Aorta (tissue), 5 donors: Measurements from ENCODE around the gene PCED1B. TPM values are rescaled to one million over a fixed set of nuclear protein-coding genes. Genes with fewer than 3 reads are reported as not detected.
A peak's percentile ranks its signal among the peaks of the same experiment; 100 is the strongest.

Experiments
- ATAC-seq: fragments of 200-7000 bp; cut with Tn5 transposase; one replicate; pipeline ENCODE4 v1.9.1; 2022; ENCODE audit warnings: moderate library complexity; ENCODE audit not compliant: low FRiP score
- DNase-seq, 2 donors: peaks; one replicate each; pipeline ENCODE4 v3.0.0-alpha.2; 2020
- H3K27ac ChIP-seq, 2 donors: one replicate each; pipeline ENCODE4 v1.5.1; 2013; ENCODE audit warnings: low read length in 2 of 2, mild to moderate bottlenecking in 2 of 2, moderate library complexity in 2 of 2, control low read depth in 1 of 2, inconsistent platforms in 1 of 2, low read depth in 1 of 2
- H3K27me3 ChIP-seq, 2 donors: one replicate each; pipeline ENCODE4 v1.6.1; 2013; ENCODE audit warnings: control low read depth in 1 of 2, low read length in 1 of 2, mild to moderate bottlenecking in 1 of 2, moderate library complexity in 1 of 2; ENCODE audit not compliant: insufficient read depth in 2 of 2, control insufficient read depth in 1 of 2
- H3K36me3 ChIP-seq, 2 donors: one replicate each; pipeline ENCODE4 v1.6.1; 2013; ENCODE audit warnings: control low read depth in 1 of 2, low read length in 1 of 2, mild to moderate bottlenecking in 1 of 2; ENCODE audit not compliant: insufficient read depth in 2 of 2, control insufficient read depth in 1 of 2
- H3K4me1 ChIP-seq, 2 donors: one replicate each; pipeline ENCODE4 v1.6.1; 2013; ENCODE audit warnings: low read length in 2 of 2, control low read depth in 1 of 2, mild to moderate bottlenecking in 1 of 2, moderate library complexity in 1 of 2; ENCODE audit not compliant: insufficient read depth in 2 of 2, control insufficient read depth in 1 of 2
- H3K4me3 ChIP-seq, 2 donors: one replicate each; pipeline ENCODE4 v1.5.1; 2013; ENCODE audit warnings: low read length in 2 of 2, control low read depth in 1 of 2, mild to moderate bottlenecking in 1 of 2
- H3K9me3 ChIP-seq: one replicate; pipeline ENCODE4 v1.6.1; 2013; ENCODE audit warnings: mild to moderate bottlenecking, low read length; ENCODE audit not compliant: control insufficient read depth
- WGBS, 2 donors: extraction: QIAGEN DNeasy Blood & Tissue Kit; methylation state at CpG; one replicate each; pipeline ENCODE4 v1.1.7; 2013; 5-methylcytosine and 5-hydroxymethylcytosine counted together
- intact Hi-C, 2 donors: fragments of 100-400 bp; cut with DNase I; formaldehyde crosslinking; loops; one replicate each; pipeline versions ENCODE4 v1.14.2 to v1.15.0; 2022
- polyA plus RNA-seq, 2 donors: library from polyadenylated mRNA; stranded (reverse); fragments of 200-250 nt; gene quantifications; one replicate each; pipeline ENCODE4 v1.2.3, GENCODE V29; 2013
- total RNA-seq, 2 donors: library from RNA; stranded (reverse); fragmentation: NEBNext Ultra II Directional; extraction: Animal tissue kit (Norgen Biotek cat#: 25700); gene quantifications; one replicate each; pipeline ENCODE4 v1.2.1, GENCODE V29; 2021
- donor health status: healthy with polysubstance abuse.
- donor health status: Bipolar disorder and iron deficiency.
- donor health status: DM: no; HTN: no; CAD: no.
- donor health status: DM: no; HTN: no; CAD: no.
- donor health status: DM: yes; HTN: yes; CAD: no.

PCED1B gene
- total and polyA plus RNA-seq, 4 donors: 2.0 to 12.6 (median 11.6) TPM

DNA sequence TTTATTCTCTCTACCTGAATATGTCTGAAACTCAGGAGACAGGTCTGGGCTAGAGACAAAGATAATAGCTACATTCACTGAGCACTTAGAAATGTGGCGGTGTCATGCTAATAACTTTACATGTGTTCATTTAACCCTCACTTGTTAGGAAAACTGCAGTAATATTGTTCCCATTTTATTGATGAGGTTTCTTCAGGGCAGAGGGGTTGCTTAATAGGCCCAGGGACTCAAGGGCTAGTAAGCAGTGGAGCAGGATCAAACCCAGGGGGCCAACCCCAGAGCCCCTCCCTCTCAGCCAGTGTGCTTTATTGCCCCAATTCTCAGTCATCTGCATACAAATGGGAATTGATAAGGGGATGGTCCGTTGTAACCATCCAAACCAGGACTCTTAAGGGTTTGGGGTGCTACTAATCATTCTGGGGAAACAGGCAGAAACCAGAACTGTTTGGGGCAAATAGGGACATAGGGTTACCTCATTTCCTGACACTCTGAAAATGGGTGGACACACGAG is 143.2 kb downstream of the PCED1B start:
- Histone ChIP-seq H3K27ac (no peak overlapping the region), H3K4me1 (peaks cover 0 to 2% of the 10 kb centered on the region in 2 donors), H3K36me3 (peaks cover 0 to 2% of the 10 kb centered on the region in 2 donors), H3K27me3 (no peaks in the 10 kb centered on the region), H3K9me3 (no peaks in the 10 kb centered on the region), H3K4me3 (no peak overlapping the region)
- intact Hi-C loops: no loop called here
- no peak for DNase-seq
- 87% methylated on average over 3 of the region's 3 CpGs for WGBS, 2 donors
- ATAC-seq: no peak

DNA sequence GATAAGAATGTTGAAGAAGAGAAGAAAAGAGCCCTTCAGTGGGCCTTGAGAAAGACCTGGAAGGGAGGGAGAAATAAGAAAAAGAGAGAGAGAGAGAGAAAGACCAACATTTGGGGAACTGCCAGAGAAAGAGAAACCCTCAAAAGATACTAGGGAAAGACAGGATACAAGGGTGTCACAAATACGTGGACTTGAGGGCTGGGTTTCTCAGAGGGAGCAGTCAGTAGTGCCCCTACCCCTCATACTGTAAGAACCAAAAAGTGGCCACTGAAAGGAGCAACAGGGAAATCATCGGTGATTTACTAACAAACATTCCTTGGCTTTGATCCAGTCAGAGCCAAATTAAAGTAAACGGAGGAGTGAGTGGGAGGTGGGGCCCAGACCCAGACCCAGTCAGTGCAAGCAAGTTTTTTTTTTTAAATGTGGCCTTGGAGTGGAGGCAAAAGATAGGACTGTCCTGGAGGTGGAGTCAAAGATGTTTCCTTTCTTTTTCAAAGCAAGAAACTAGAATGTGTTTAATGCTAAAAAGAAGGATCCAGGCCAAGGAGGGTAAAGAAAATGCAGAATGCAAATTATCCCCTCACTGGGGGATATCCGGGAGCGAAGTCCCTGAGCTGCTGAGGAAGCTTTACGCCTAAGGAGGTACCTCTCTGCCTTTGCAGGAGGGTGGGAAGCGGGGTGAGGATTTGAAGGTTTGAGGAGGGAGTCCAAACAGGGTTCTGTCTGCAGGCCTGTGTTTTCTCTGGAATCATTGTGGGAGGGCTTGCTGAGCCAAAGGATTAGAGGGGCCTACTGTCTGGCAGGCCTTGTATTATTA is 143.8 kb downstream of the PCED1B start:
- H3K4me3 ChIP-seq: no peak overlapping the region
- no peak overlapping the region for H3K27ac ChIP-seq
- H3K9me3 ChIP-seq: no peaks in the 10 kb centered on the region
- WGBS, 2 donors: 68 to 77% methylated on average over 7 of the region's 7 CpGs
- no peaks in the 10 kb centered on the region for H3K36me3 ChIP-seq
- peaks cover 0 to 2% of the 10 kb centered on the region in 2 donors for H3K4me1 ChIP-seq
- intact Hi-C loops: no loop called here
- H3K27me3 ChIP-seq: no peaks in the 10 kb centered on the region
- ATAC-seq: no peak
- DNase-seq: no peak

DNA sequence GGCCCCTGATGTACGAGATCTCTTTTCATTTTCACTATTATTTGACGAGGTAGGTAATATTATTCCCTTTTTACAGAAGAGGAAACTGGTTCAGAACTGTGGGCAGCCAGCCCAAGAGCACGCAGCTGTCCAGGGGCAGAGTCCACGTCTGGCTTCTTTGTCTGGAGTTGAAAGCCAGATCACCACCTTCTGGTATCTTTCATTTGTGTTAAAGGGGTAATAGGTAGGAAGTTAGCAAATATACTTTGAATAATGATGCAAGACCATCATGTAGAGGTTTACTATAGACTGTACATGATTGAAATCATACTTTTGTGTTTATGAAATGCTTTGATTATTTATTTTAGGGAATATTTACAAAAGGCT is 144.4 kb downstream of the PCED1B start:
- DNase-seq: peak in 1 of 2 donors; percentile 70
- Histone ChIP-seq H3K9me3 (no peaks in the 10 kb centered on the region), H3K27me3 (no peaks in the 10 kb centered on the region), H3K27ac (no peak overlapping the region), H3K36me3 (no peaks in the 10 kb centered on the region), H3K4me1 (peaks cover 0 to 2% of the 10 kb centered on the region in 2 donors), H3K4me3 (no peak overlapping the region)
- 16 to 24% methylated on average over 4 of the region's 4 CpGs for WGBS, 2 donors
- no peak for ATAC-seq
- intact Hi-C loops: no loop called here

DNA sequence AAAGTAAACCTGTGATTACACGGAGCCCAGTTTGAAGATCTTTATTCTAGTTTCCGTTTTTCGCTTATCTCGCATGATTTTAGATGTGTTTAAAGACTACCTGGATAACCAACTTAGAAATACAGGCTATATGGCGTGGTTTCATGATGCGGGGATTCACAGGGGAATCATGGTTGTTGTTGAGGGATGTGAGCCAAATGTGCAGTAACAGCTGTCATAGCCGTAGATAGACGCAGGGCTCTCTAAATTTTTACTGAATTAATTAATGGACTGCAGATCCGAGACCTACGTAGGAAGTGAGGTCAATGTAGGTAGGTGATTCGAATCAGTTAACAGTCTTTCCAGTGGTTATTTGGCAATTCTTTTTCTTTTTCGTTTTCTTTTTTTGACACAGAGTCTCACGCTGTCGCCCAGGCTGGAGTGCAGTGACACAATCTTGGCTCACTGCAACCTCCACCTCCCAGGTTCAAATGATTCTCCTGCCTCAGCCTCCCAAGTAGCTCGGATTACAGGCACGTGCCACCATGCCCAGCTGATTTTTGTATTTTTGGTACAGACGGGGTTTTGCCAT is 145.2 kb downstream of the PCED1B start:
- no peaks in the 10 kb centered on the region for H3K9me3 ChIP-seq
- H3K36me3 ChIP-seq: no peaks in the 10 kb centered on the region
- WGBS, 2 donors: 86 to 88% methylated on average over 17 of the region's 17 CpGs
- DNase-seq: no peak
- no peak overlapping the region for H3K4me3 ChIP-seq
- intact Hi-C loops: no loop called here
- H3K27me3 ChIP-seq: no peaks in the 10 kb centered on the region
- no peaks in the 10 kb centered on the region for H3K4me1 ChIP-seq
- no peak for ATAC-seq
- H3K27ac ChIP-seq: no peak overlapping the region

DNA sequence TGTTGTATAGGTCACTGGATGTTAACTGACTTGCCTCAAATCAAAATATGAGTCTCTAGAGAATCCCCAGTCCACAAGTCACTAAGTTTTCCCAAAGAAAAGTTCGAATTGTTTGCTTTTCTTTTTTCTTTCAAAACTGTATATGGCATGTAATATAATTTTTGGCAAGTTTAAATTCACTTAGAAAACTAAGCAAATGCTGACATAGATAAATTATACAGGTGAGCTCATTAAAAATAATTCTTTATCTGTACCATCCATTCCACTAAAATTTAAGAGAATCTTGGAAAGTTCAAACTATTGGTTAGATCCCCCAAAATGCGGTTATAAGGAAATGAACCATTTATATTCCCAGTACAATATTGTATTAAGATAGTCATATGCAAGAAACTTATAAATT is 145.9 kb downstream of the PCED1B start:
- no peak overlapping the region for H3K4me3 ChIP-seq
- DNase-seq (no peak), ATAC-seq (no peak)
- H3K9me3 ChIP-seq: no peaks in the 10 kb centered on the region
- intact Hi-C loops: no loop called here
- WGBS, 2 donors: 78 to 79% methylated on average over 2 of the region's 2 CpGs
- no peaks in the 10 kb centered on the region for H3K4me1 ChIP-seq
- H3K36me3 ChIP-seq: no peaks in the 10 kb centered on the region
- H3K27me3 ChIP-seq: no peaks in the 10 kb centered on the region
- H3K27ac ChIP-seq: no peak overlapping the region

DNA sequence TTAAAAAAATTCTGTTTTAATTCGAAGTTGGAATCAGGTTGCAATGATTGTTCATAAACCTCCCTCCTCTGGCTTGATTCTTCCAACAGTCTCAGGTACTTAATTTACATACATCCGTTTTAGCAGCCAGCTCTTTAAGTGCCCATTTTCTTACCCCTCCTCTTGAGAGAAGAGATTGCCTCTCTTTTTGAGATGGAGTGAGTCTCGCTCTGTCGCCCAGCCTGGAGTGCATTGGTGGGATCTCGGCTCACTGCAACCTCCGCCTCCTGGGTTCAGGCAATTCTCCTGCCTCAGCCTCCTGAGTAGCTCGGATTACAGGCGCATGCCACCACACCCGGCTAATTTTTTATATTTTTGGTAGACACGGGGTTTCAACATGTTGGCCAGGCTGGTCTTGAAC is 146.8 kb downstream of the PCED1B start:
- Histone ChIP-seq H3K4me1 (no peaks in the 10 kb centered on the region), H3K4me3 (no peak overlapping the region), H3K27ac (no peak overlapping the region), H3K27me3 (no peaks in the 10 kb centered on the region), H3K9me3 (no peaks in the 10 kb centered on the region), H3K36me3 (no peaks in the 10 kb centered on the region)
- intact Hi-C loops: no loop called here
- 91 to 93% methylated on average over 10 of the region's 10 CpGs for WGBS, 2 donors
- ATAC-seq (no peak), DNase-seq (no peak)

DNA sequence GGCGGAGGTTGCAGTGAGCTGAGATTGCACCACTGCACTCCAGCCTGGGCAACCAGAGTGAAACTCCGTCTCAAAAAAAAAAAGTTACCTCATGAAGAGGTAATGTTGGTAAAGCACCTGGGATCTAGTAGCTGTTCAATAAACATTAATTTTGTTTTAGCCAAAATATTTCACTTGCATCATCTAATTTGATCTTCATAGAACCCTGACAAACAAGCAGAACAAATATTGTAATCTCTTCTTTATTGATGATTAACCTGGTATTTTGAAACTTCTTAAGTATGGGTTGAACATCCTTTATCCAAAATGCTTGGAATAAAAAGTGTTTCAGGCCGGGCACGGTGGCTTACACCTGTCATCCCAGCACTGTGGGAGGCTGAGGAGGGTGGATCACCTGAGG is 149.4 kb downstream of the PCED1B start:
- intact Hi-C loops: no loop called here
- H3K27ac ChIP-seq: no peak overlapping the region
- no peaks in the 10 kb centered on the region for H3K36me3 ChIP-seq
- H3K9me3 ChIP-seq: no peaks in the 10 kb centered on the region
- no peaks in the 10 kb centered on the region for H3K4me1 ChIP-seq
- ATAC-seq: no peak
- no peak for DNase-seq
- 95 to 98% methylated on average over 3 to 4 of the region's 4 CpGs for WGBS, 2 donors
- H3K27me3 ChIP-seq: no peaks in the 10 kb centered on the region
- no peak overlapping the region for H3K4me3 ChIP-seq

DNA sequence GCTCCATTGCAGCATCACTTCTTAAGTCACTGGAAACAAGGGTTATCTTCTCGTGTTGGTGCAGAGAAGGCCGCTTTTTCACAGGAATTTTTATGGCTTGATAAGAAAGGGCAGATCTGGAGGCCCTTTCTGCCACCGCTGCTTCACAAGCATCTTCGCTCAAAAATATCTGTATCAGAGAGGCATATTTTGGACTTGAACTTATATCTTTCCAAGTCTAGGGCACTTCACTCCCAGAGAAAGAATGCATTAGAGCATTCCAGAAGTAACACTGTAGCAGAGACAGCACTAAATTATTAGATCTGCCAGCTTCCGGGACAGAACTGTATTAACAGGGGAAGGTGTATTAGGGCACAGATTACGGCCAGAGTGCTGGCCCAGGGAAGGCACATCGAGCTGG is 152.0 kb downstream of the PCED1B start:
- Histone ChIP-seq H3K36me3 (no peaks in the 10 kb centered on the region), H3K9me3 (no peaks in the 10 kb centered on the region), H3K4me3 (no peak overlapping the region), H3K27ac (no peak overlapping the region), H3K4me1 (no peaks in the 10 kb centered on the region), H3K27me3 (no peaks in the 10 kb centered on the region)
- 54 to 68% methylated on average over 7 of the region's 7 CpGs for WGBS, 2 donors
- DNase-seq (no peak), ATAC-seq (no peak)
- intact Hi-C loops: no loop called here

DNA sequence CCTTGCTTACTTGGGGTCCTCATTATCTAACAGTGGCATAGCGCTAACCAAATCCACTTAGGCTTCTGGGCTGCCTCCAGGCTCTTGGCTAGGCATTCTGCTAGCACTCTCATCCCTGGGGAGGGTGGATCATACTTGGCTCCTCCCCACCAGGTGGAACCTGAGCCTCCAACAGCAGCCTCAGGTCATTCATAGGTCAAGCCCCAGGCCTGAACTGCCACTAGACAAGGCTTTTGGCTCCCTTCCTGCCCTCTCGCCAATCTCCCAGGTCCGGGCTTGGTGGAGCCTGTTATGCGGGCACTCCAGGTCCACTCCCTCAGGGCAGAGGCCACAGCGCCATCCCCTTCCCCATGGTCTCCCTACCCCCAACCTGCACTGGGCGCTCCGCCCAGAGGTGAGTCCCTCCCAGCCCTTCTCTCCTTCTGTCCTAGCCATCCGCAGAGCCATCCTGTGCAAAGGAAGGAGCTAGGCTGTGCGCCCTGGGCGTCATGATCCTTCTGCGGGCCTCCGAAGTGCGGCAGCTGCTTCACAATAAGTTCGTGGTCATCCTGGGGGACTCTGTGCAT is 155.2 kb downstream of the PCED1B start:
- DNase-seq (no peak), ATAC-seq (no peak)
- Histone ChIP-seq H3K27me3 (no peaks in the 10 kb centered on the region), H3K9me3 (no peaks in the 10 kb centered on the region), H3K27ac (no peak overlapping the region), H3K36me3 (no peaks in the 10 kb centered on the region), H3K4me3 (no peak overlapping the region), H3K4me1 (no peaks in the 10 kb centered on the region)
- WGBS, 2 donors: 97 to 98% methylated on average over 14 of the region's 14 CpGs
- intact Hi-C loops: no loop called here
